Adrenal gland (tissue), 12 donors: Measurements from ENCODE around the gene RAPGEF4. TPM values are rescaled to one million over a fixed set of nuclear protein-coding genes. Genes with fewer than 3 reads are reported as not detected.

Experiments
- DNase-seq, 7 donors: peaks; one replicate each; pipeline ENCODE4 v3.0.0-alpha.2; 2019 to 2020
- H3K27ac ChIP-seq, 5 donors: fragments of 200-600 bp; sonication (generic) in 4 of 5; 1 replicate in 3 of 5; 2 replicates in 2 of 5; pipeline versions ENCODE4 v1.5.1 to v1.8.0; 2016 to 2020; ENCODE audit warnings: mild to moderate bottlenecking in 1 of 5
- H3K27me3 ChIP-seq: fragments of 200-600 bp; 2 replicates; pipeline ENCODE4 v1.8.0; 2021
- H3K36me3 ChIP-seq, 2 donors: fragments of 200-600 bp; replicated peaks in 1 of 2; 1 replicate in 1 of 2; 2 replicates in 1 of 2; pipeline versions ENCODE4 v1.5.1 to v1.8.0; 2018 to 2022
- H3K4me1 ChIP-seq, 2 donors: fragments of 200-600 bp; replicated peaks in 1 of 2; 1 replicate in 1 of 2; 2 replicates in 1 of 2; pipeline versions ENCODE4 v1.5.1 to v1.8.0; 2018 to 2021
- H3K4me3 ChIP-seq, 4 donors: fragments of 200-600 bp; sonication (generic) in 3 of 4; one replicate each; pipeline ENCODE4 v1.5.1; 2016 to 2018
- H3K9me3 ChIP-seq, 3 donors: fragments of 200-600 bp; sonication (generic) in 1 of 3; replicated peaks in 1 of 3; 1 replicate in 2 of 3; 2 replicates in 1 of 3; pipeline versions ENCODE4 v1.5.1 to v1.8.0; 2016 to 2021
- POLR2A ChIP-seq, 2 donors: fragments of 450-650 bp; IDR thresholded peaks; one replicate each; pipeline ENCODE4 v1.6.1; 2017; ENCODE audit warnings: antibody characterized with exemption in 2 of 2, mild to moderate bottlenecking in 2 of 2, moderate library complexity in 1 of 2
- WGBS, 4 donors: extraction: QIAGEN DNeasy Blood & Tissue Kit in 2 of 4; methylation state at CpG; one replicate each; pipeline versions ENCODE4 v1.1.5 to v1.1.7; 2013 to 2017; 5-methylcytosine and 5-hydroxymethylcytosine counted together
- intact Hi-C, 2 donors: fragments of 100-400 bp; cut with DNase I; formaldehyde crosslinking; loops; one replicate each; pipeline versions ENCODE4 v1.14.1 to v1.15.0; 2022 to 2023
- polyA plus RNA-seq, 3 donors: library from polyadenylated mRNA; stranded (reverse); fragments of 200-250 nt in 2 of 3; fragments of 350-450 nt in 1 of 3; fragmentation: Illumina TruSeq in 1 of 3; extraction: RNeasy Lipid Tissue Mini Kit (QIAGEN cat#74804) in 1 of 3; gene quantifications; one replicate each; pipeline ENCODE4 v1.2.3, GENCODE V29; 2013 to 2014
- total RNA-seq, 9 donors: library from RNA; depleted of rRNA in 4 of 9; stranded (reverse); fragments of >200 nt in 4 of 9; fragments of 120-200 nt in 1 of 9; fragmentation: NEBNext Ultra II Directional in 1 of 9; extraction: Animal tissue kit (Norgen Biotek cat#: 25700) in 1 of 9; gene quantifications; one replicate each; pipeline versions ENCODE4 v1.1.0 to v1.2.4, GENCODE V29; 2013 to 2023
- TF ChIP-seq, protein P1 (sequence below), 6 experiments: fragments of 450-650 bp in 4 of 6; fragments of 200-600 bp in 2 of 6; sonication (generic) in 1 of 6; IDR thresholded peaks; 1 replicate in 5 of 6; 2 replicates in 1 of 6; pipeline versions ENCODE4 v1.5.1 to v1.8.0; 2016 to 2021; ENCODE audit warnings: antibody characterized with exemption in 6 of 6, mild to moderate bottlenecking in 2 of 6, moderate library complexity in 1 of 6
- donor health status: healthy with polysubstance abuse.
- donor health status: Bipolar disorder and iron deficiency.
- donor health status: DM: yes; HTN: yes; CAD: no.
- donor health status: DM: no; HTN: no; CAD: no.
- donor health status: DM: no; HTN: no; CAD: no.
- donor health status: DM: yes; HTN: yes; CAD: no.

RAPGEF4 gene
- total and polyA plus RNA-seq, 12 donors: 24.8 to 288 (median 101) TPM

- no peak overlapping the region for H3K4me3 ChIP-seq
- H3K27ac ChIP-seq: peak overlapping the region in 1 of 5 donors; percentile 8
- intact Hi-C loops: no loop called here
- H3K36me3 ChIP-seq: no peaks in the 10 kb centered on the region
- no peak for TF ChIP-seq POLR2A (IDR thresholded peaks at IDR 0.05)
- TF ChIP-seq, protein P1, sequence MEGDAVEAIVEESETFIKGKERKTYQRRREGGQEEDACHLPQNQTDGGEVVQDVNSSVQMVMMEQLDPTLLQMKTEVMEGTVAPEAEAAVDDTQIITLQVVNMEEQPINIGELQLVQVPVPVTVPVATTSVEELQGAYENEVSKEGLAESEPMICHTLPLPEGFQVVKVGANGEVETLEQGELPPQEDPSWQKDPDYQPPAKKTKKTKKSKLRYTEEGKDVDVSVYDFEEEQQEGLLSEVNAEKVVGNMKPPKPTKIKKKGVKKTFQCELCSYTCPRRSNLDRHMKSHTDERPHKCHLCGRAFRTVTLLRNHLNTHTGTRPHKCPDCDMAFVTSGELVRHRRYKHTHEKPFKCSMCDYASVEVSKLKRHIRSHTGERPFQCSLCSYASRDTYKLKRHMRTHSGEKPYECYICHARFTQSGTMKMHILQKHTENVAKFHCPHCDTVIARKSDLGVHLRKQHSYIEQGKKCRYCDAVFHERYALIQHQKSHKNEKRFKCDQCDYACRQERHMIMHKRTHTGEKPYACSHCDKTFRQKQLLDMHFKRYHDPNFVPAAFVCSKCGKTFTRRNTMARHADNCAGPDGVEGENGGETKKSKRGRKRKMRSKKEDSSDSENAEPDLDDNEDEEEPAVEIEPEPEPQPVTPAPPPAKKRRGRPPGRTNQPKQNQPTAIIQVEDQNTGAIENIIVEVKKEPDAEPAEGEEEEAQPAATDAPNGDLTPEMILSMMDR (IDR thresholded peaks at IDR 0.05): no peak
- no peaks in the 10 kb centered on the region for H3K9me3 ChIP-seq
- no peak for DNase-seq
- 90 to 100% (median 97%) methylated on average over 2 of the region's 2 CpGs for WGBS, 4 donors
- H3K27me3 ChIP-seq: no peaks in the 10 kb centered on the region
- peaks cover 0 to 9% of the 10 kb centered on the region in 2 donors for H3K4me1 ChIP-seq
These were observed 215.9 kb downstream of the RAPGEF4 start for GRCh38 chr2:172951554-172951953.

DNA sequence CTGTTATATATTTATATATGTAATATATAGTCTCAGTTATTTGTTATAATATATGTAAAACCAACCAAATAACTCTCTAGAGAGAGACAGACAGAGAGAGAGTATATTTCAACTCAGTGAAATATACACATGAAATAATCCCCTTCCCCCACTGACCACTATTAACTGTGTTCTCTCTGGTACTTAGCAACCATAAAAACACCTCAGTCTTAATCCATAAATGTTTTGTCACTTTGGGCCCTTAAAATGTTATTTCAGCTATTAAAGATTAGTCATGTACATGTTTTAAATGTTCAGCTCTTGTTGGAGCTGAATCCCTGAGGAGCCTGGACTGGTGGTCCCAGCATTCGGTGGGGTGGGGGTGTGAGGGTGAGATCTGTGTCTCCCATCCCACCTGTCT is 217.8 kb downstream of the RAPGEF4 start:
- intact Hi-C loops: no loop called here
- Histone ChIP-seq H3K4me1 (no peaks in the 10 kb centered on the region), H3K36me3 (no peaks in the 10 kb centered on the region), H3K9me3 (no peaks in the 10 kb centered on the region), H3K27ac (no peak overlapping the region), H3K4me3 (no peak overlapping the region), H3K27me3 (no peaks in the 10 kb centered on the region)
- WGBS, 4 donors: 87 to 100% (median 95%) methylated on average over 1 of the region's 1 CpG
- DNase-seq: no peak
- TF ChIP-seq, protein P1 (IDR thresholded peaks at IDR 0.05): no peak
- no peak for TF ChIP-seq POLR2A (IDR thresholded peaks at IDR 0.05)

DNA sequence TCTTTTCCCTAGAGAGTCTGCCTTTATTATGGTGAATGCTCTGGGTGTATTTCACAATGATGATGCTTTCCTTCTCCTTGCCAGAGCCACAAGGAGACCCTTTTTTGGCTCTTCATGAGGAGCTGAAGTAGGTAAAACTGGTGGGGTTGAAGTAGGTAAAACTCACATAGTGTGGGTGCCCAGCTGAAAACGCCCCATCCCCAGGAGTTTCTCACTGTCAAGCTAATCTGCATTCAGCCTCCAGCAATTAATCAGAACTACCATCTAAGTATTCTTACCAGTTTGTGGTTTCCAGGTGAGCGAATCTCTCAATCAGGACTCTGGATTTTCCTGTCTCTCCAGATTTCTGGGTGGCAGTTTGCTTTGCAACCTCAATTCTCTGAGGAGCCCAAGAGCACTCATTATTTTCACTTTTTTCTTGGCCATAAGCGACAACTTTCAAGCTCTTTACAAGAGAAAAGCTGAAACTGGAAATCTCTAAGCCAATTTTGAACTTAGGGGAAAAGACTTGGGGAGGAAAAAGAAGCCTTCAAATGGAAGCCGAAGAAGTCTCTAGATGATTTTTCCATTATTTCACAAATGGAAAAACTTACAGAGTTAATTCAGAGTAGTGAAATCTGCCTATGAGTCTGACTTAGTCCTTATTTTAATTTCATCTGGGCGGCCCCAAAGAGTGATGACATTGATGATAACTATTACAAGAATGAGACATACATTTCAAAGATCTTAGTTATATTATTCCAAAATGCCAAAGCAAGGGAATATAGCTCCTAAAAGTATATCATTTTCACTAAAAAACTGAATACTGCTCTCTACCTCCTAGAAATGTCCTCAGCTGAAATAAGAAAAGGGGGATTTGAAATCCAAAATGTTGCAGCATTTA is 218.6 kb downstream of the RAPGEF4 start:
- Histone ChIP-seq H3K27ac (peak overlapping the region in 1 of 5 donors; percentile 5), H3K4me1 (no peaks in the 10 kb centered on the region), H3K4me3 (no peak overlapping the region), H3K27me3 (no peaks in the 10 kb centered on the region), H3K9me3 (no peaks in the 10 kb centered on the region), H3K36me3 (no peaks in the 10 kb centered on the region)
- intact Hi-C loops: no loop called here
- DNase-seq: no peak
- 91 to 95% (median 93%) methylated on average over 5 of the region's 5 CpGs for WGBS, 4 donors
- no peak for TF ChIP-seq POLR2A (IDR thresholded peaks at IDR 0.05)
- TF ChIP-seq, protein P1 (IDR thresholded peaks at IDR 0.05): no peak

DNA sequence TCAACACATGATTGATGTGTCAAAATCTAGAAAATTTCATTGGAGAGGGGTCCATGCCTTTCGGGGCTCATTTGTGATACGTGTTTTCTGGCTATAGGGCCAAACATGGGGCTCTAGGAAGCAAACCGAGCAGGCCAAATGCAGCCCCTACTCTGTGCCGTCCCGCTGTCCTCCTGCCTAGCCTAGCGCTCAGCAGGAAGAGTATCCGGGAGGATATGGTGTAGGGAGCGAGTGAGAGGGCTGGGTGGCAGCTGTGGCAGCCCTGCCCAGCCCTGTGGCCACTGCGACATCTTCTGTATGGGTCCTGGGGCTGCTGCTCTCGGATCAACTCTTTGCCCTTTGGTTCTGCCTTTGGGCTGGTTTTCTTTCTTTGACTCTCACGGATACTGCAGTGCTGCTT is 219.9 kb downstream of the RAPGEF4 start:
- no peak for DNase-seq
- H3K4me3 ChIP-seq: no peak overlapping the region
- TF ChIP-seq POLR2A (IDR thresholded peaks at IDR 0.05): no peak
- TF ChIP-seq, protein P1 (IDR thresholded peaks at IDR 0.05): no peak
- H3K27me3 ChIP-seq: no peaks in the 10 kb centered on the region
- intact Hi-C loops: no loop called here
- H3K27ac ChIP-seq: no peak overlapping the region
- no peaks in the 10 kb centered on the region for H3K9me3 ChIP-seq
- 83 to 88% (median 84%) methylated on average over 9 to 11 of the region's 11 CpGs for WGBS, 4 donors
- H3K4me1 ChIP-seq: no peaks in the 10 kb centered on the region
- no peaks in the 10 kb centered on the region for H3K36me3 ChIP-seq
